ENCODE results near the gene ASCL2.

The ASCL2 gene

GRCh38 chr11:2248762-2249161, 21.6 kb downstream of the ASCL2 start:
- Histone ChIP-seq H3K9me3 (ENCODE audit: control insufficient read depth, insufficient read depth, low read length) (no peaks in the 10 kb centered on the region), H3F3A (ENCODE audit: control insufficient read depth, insufficient read depth) (no peaks in the 10 kb centered on the region), H3K27me3 (ENCODE audit: control insufficient read depth, low read length) (no peaks in the 10 kb centered on the region), H3K4me3 (ENCODE audit: low read length) (no peak overlapping the region), H3K4me2 (ENCODE audit: low read length) (no peak overlapping the region), H3K4me1 (ENCODE audit: control insufficient read depth, low read length) (no peaks in the 10 kb centered on the region), H4K20me1 (ENCODE audit: control insufficient read depth, insufficient read depth, low read depth, low read length) (no peaks in the 10 kb centered on the region), H3K79me2 (ENCODE audit: control insufficient read depth, low read length) (no peaks in the 10 kb centered on the region), H3K36me3 (ENCODE audit: control insufficient read depth, low read length) (no peaks in the 10 kb centered on the region), H3K27ac (ENCODE audit: low read depth, low read length) (no peak overlapping the region), H3K9me2 (replicated peaks; ENCODE audit: control insufficient read depth, low read length) (no peaks in the 10 kb centered on the region)
- TF ChIP-seq EZH2phosphoT487 (IDR thresholded peaks at IDR 0.05; ENCODE audit: borderline replicate concordance, low read length) (no peak), CTCF (IDR thresholded peaks at IDR 0.05; ENCODE audit: low read depth, low read length, poor library complexity, severe bottlenecking) (no peak)

GRCh38 chr11:2248242-2248641, 22.1 kb downstream of the ASCL2 start:
- no peaks in the 10 kb centered on the region for H3K36me3 ChIP-seq (ENCODE audit: control insufficient read depth, low read length)
- H3K4me3 ChIP-seq (ENCODE audit: low read length), result no peak overlapping the region
- no peaks in the 10 kb centered on the region for H3K79me2 ChIP-seq (ENCODE audit: control insufficient read depth, low read length)
- no peaks in the 10 kb centered on the region for H3K9me2 ChIP-seq (replicated peaks; ENCODE audit: control insufficient read depth, low read length)
- no peaks in the 10 kb centered on the region for H4K20me1 ChIP-seq (ENCODE audit: control insufficient read depth, insufficient read depth, low read depth, low read length)
- no peak overlapping the region for H3K4me2 ChIP-seq (ENCODE audit: low read length)
- H3K4me1 ChIP-seq (ENCODE audit: control insufficient read depth, low read length), result no peaks in the 10 kb centered on the region
- no peaks in the 10 kb centered on the region for H3K9me3 ChIP-seq (ENCODE audit: control insufficient read depth, insufficient read depth, low read length)
- no peaks in the 10 kb centered on the region for H3F3A ChIP-seq (ENCODE audit: control insufficient read depth, insufficient read depth)
- no peaks in the 10 kb centered on the region for H3K27me3 ChIP-seq (ENCODE audit: control insufficient read depth, low read length)
- no peak overlapping the region for H3K27ac ChIP-seq (ENCODE audit: low read depth, low read length)
- no peak for TF ChIP-seq EZH2phosphoT487 (IDR thresholded peaks at IDR 0.05; ENCODE audit: borderline replicate concordance, low read length)
- no peak for TF ChIP-seq CTCF (IDR thresholded peaks at IDR 0.05; ENCODE audit: low read depth, low read length, poor library complexity, severe bottlenecking)

GRCh38 chr11:2247496-2247895, 22.9 kb downstream of the ASCL2 start:
- H3K27ac ChIP-seq (ENCODE audit: low read depth, low read length), result no peak overlapping the region
- H4K20me1 ChIP-seq (ENCODE audit: control insufficient read depth, insufficient read depth, low read depth, low read length), result no peaks in the 10 kb centered on the region
- TF ChIP-seq CTCF (IDR thresholded peaks at IDR 0.05; ENCODE audit: low read depth, low read length, poor library complexity, severe bottlenecking) (no peak), EZH2phosphoT487 (IDR thresholded peaks at IDR 0.05; ENCODE audit: borderline replicate concordance, low read length) (no peak)

GRCh38 chr11:2240834-2241233, 29.6 kb downstream of the ASCL2 start:
- Histone ChIP-seq H3K36me3 (ENCODE audit: control insufficient read depth, low read length) (no peaks in the 10 kb centered on the region), H3K9me3 (ENCODE audit: control insufficient read depth, insufficient read depth, low read length) (0 out of 2 replicates have a peak, but pooled peaks cover 4% of the 10 kb centered on the region), H3K9me2 (replicated peaks; ENCODE audit: control insufficient read depth, low read length) (no peaks in the 10 kb centered on the region), H3F3A (ENCODE audit: control insufficient read depth, insufficient read depth) (no peaks in the 10 kb centered on the region), H3K79me2 (ENCODE audit: control insufficient read depth, low read length) (no peaks in the 10 kb centered on the region), H3K4me3 (ENCODE audit: low read length) (no peak overlapping the region), H3K27ac (ENCODE audit: low read depth, low read length) (no peak overlapping the region), H4K20me1 (ENCODE audit: control insufficient read depth, insufficient read depth, low read depth, low read length) (no peaks in the 10 kb centered on the region), H3K4me1 (ENCODE audit: control insufficient read depth, low read length) (no peaks in the 10 kb centered on the region), H3K27me3 (ENCODE audit: control insufficient read depth, low read length) (no peaks in the 10 kb centered on the region), H3K4me2 (ENCODE audit: low read length) (no peak overlapping the region)
- no peak for TF ChIP-seq EZH2phosphoT487 (IDR thresholded peaks at IDR 0.05; ENCODE audit: borderline replicate concordance, low read length)
- no peak for TF ChIP-seq CTCF (IDR thresholded peaks at IDR 0.05; ENCODE audit: low read depth, low read length, poor library complexity, severe bottlenecking)

More at GRCh38 chr11:2247496-2247895, 22.9 kb downstream of the ASCL2 start:
- no peaks in the 10 kb centered on the region for H3F3A ChIP-seq (ENCODE audit: control insufficient read depth, insufficient read depth)
- H3K36me3 ChIP-seq (ENCODE audit: control insufficient read depth, low read length), result no peaks in the 10 kb centered on the region
- no peak overlapping the region for H3K4me2 ChIP-seq (ENCODE audit: low read length)
- H3K27me3 ChIP-seq (ENCODE audit: control insufficient read depth, low read length), result no peaks in the 10 kb centered on the region
- H3K4me3 ChIP-seq (ENCODE audit: low read length), result no peak overlapping the region
- H3K4me1 ChIP-seq (ENCODE audit: control insufficient read depth, low read length), result no peaks in the 10 kb centered on the region
- no peaks in the 10 kb centered on the region for H3K79me2 ChIP-seq (ENCODE audit: control insufficient read depth, low read length)
- H3K9me2 ChIP-seq (replicated peaks; ENCODE audit: control insufficient read depth, low read length), result no peaks in the 10 kb centered on the region
- no peaks in the 10 kb centered on the region for H3K9me3 ChIP-seq (ENCODE audit: control insufficient read depth, insufficient read depth, low read length)
